Measurements from ENCODE around the gene PHLDA2.
"Not testable (repeated sequence)": the region's sequence is repeated elsewhere in the genome, so short reads cannot be mapped to it uniquely, and the experiment has no call there.

Gene PHLDA2

GRCh38 chr11:2944530-2944929 lies 15.3 kb upstream of the PHLDA2 start:
- no peak for DNase-seq

GRCh38 chr11:2943711-2944118 lies 14.5 kb upstream of the PHLDA2 start:
- DNase-seq, result no peak

DNA sequence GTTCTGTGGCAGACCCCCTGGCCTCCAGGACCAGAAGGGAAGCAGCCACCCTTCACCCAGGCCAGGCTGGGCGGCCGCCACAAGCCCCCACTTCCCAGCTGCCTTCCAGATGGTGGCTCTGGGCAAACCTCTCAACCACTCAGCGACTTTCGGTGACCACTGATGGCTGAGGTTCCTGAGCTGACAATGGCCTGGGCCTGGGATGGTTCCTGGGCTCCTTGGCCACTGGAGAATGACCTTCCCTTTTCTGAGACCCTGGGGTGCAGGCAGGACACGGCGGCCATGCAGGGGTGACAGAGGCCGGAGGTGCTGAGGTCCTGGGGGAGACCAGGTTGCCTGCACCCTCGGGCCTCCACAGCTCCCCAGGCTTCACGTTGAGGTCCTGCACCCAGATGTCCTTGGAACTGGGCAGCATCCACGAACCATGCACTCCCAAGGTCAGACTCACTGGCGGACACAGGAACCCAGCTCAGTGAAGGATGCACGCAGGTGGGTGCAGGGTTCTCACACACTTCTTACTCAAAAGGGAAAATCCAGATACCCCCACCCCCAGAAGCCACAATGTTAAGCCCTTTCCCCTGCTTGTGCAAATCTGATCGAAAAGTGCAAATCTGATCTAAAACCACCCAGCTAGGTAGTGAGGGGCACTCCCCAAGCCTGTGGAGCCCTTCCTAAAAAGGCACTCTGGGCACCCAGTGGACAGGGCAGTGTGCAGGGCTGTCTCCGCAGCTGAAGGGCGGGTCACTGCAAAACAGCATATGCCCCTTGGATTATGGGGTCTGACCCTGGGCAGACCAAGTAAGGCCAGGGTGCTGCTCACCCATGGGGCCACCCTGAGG lies 13.9 kb upstream of the PHLDA2 start:
- DNase-seq, result no peak

DNA sequence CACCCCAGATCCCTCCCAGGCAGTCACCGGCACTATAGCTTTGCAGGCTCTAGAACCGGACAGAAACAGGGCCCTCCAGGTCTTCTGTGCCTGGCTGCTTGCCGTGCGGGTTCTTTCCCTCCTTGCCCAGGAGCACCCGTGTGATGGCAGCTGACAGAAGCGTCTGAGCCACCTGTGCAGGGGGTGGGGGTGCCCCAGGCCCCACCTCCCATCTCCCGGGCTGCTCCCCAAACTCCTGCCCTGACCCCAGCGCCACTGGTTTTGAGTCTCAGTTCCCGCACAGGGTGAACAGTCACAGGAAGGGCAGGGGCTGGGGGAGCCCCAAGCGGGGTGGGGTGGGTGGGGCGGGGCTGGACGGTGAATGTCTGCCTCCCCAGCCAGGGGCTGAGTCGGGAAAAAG lies 13.2 kb upstream of the PHLDA2 start:
- DNase-seq, result no peak

- no peak for DNase-seq
Measured at GRCh38 chr11:2940921-2941821, 12.0 kb upstream of the PHLDA2 start.

GRCh38 chr11:2940147-2940920 lies 11.1 kb upstream of the PHLDA2 start:
- no peak for DNase-seq

- not testable (repeated sequence) for DNase-seq
Measured at GRCh38 chr11:2938458-2939418, 9.5 kb upstream of the PHLDA2 start.

GRCh38 chr11:2937641-2938457 lies 8.6 kb upstream of the PHLDA2 start:
- DNase-seq, result not testable (repeated sequence)

DNA sequence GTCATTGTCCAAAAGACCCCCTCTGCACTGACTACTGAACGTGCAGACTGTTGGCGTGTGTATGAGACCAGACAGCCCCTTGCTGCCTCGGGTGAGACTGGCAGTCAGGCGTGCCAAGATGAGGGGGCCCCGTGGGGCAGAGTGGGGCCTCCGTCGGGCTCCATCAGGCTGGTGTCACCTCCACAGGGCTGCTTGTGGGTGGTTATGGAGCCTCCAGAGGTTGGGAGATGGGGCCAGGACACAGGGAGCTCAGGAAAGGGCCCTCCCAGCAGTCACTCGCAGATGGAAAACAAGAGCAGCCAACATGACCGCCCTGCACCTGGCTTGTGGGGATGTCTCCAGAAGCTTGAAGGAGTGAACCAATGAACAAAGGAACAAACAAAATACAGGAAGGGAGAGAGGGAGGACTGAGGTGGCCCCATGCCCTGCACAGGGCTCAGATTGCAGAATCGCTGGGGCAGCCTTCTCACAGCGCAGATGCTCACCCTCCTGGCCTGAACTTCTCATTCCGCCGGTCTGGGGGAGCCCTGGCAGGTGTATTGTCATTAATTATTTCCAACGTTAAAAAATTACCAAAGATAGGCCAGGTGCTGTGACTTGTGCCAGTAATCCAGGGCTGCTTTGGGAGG lies 5.5 kb upstream of the PHLDA2 start:
- DNase-seq, result no peak

GRCh38 chr11:2934021-2934550 lies 4.9 kb upstream of the PHLDA2 start:
- DNase-seq, result no peak

DNA sequence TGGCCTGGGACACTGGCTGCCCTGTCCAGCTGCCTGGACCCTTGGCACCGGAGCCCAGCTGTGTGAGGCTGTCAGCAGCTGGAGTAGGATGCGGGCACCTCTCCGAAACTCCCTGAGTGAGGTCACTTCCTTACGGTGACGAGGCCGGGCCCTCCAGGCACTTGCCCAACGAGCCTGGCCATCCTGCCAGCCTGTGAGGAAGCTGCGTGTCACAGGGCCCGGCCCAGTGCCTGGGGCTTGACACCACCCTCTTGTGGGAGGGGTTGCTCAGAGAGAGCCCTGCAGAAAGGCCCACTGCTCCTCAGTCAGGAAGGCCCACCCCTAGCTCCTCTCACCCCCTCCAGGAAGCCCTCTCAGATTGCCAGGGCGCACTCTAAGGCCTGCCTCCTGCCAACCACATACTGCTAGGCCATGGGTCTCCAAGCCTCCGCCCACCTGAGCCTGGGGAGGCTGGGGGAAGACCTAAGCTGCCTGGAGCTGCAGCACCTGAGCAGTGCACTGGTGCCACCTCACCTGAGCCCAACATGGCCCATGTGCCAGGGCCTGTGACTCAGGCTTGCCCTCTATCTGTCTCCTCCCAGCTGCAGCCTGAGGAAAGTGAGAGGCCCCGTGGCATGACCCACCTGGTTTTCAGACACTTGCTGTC lies 4.3 kb upstream of the PHLDA2 start:
- no peak for DNase-seq

DNA sequence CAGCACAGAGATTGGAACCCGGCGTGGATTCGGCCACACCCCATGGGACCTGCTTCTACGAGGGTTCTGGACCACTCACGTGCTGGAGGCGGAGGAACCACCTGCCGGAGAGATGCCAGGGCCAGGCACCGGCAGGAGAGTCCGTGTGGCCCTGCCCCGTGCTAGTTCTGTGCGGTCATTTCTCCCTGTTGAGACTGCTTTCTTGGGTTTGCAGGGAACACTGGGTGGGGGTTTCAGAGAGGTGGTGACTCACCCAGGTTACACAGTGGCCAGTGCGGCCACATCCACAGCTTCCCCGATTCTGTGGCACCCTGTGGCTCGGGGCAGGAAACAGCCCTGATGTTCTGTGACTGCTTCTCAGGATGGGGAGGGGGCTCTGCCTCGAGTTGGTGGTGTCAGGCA lies 3.6 kb upstream of the PHLDA2 start:
- no peak for DNase-seq

DNA sequence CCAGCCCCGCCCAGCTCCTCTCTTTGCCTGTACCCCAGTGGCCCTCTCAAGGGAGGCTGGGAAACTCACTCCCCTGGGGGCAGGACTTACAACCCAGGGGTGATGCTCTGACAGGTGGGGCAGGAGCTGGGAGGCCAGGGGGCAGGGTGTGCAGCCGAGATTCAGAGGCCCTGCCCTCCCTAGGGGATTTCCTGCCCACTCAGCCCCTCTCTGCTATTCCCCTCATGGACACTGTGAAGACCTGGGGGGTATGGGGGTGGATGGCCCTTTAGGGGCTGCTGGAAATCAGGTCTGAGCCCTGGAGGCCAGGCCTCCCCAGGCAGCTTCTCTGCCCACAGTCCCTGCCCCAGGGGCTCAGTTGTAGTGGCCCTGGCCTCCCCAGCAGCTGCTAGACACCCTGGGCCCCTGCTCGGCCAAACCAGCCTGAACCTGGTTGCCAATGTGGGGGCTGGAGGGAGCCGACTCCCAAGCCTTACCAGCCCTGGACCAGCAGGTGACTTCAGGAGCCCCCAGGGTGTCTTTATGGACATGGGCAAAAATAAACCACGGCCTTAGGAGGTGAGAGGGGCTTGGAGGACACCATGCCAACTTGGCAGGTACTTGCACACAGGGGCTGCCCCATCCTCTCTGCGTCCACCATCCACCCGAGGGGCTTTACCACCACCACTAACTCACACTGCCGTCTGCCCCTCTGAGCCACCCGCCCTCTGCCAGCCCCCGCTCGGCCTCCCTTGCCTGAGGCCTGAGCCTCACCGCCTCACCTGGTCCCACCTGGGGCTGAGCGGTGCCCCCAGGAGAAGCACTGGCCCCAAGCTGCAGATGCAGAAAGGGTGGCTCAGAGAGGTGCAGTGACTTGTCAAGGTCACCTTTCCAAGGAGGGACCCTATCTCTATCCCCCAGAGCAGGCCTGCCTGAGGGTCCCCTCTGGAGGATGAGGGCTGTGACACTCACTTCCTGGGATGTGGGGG lies 2.8 kb upstream of the PHLDA2 start:
- no peak for DNase-seq

- DNase-seq, result no peak
Measured at GRCh38 chr11:2931420-2931746, 2.2 kb upstream of the PHLDA2 start.

DNA sequence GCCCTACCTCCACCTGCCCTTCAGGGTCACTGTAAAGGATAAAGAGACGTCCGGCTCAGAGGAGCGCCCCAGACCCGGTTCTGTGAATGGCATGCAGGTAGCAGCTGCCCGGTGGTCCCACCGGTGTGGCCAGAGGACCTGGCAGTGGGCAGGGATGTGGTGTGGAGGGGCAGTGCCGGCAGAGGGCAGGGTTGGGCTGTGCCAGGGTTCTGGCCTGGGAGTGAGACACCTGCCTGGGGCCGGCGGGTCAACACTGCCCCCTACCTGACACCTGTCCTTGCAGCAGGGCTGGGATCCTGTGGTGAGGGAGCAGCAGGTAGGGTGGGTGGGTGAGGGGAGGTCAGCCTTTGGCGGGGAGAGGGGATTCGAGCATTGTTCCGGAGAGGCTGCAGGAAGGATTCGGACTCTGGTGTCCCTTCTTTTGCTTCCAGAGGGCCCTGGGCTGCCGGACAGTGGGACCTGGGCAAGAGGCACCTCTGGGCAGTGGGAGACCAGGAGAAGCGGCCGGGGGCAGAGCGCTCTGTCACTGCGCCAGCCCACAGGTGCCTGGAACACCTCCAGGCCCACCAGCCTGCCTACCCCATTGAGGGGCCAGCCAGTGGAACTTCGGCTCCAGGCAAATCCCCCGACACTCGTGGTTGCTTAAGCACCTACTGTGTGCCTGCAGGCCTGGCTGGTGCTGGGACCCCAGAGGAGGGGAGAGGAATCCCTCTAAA lies 1.6 kb upstream of the PHLDA2 start:
- no peak for DNase-seq

DNA sequence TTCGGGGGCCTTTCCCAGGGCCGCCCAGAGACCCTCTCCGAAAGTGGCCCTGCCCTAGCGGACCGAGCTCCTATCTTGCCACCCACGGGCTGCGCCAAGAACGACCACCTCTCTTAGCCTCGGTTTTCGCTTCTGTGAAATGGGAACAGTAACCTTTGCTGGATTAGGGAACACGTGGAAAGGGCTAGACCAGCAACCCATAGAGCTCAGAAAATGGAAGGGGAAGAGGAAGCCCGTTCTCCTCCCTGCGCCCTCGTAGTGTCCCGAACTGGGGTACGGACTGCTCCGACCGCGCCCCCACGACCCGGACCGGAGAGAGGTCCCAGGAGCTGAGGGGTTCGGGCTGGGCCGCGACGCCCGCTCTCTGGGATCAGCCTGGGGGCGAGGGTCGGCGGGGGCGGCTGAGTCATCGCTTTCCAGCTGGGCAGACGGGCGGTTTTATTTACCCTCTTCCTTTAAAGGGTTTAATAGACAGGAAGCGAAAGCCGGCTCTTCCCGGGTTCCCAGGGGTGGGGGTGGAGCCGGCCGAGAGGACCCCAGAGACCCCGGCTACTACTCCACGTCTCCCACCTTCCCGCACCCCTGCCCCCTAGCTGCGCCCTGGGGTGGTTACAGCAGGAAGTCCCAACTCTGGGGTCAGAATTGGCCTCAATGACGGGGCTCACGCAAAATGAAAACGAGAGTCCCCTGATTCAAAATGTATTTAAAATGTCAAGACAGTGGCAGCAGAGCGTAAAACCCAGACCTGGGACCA lies 907 bp upstream of the PHLDA2 start:
- DNase-seq, result no peak

GRCh38 chr11:2929531-2929949 lies 320 bp upstream of the PHLDA2 start:
- DNase-seq, result no peak
